ENCODE results near the gene IFNB1.

Gene IFNB1

DNA sequence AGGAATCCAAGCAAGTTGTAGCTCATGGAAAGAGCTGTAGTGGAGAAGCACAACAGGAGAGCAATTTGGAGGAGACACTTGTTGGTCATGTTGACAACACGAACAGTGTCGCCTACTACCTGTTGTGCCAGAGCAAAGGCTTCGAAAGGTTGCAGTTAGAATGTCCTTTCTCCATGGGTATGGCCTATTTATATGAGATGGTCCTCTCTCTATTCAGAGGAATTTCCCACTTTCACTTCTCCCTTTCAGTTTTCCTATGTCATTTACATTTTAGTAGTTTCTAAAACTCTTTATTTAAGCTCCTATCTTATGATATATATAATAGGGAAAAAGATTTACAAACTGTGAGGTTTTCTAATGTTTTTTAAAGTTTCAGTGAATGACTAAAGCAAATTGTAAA is at the start of gene IFNB1:
Gene IFNB1, minus strand, starts transcription at position 162 of the 400 bp plus-strand sequence. Its CDS starts 73 bp downstream, at position 89.
- DNase-seq, result peak; percentile 66

DNA sequence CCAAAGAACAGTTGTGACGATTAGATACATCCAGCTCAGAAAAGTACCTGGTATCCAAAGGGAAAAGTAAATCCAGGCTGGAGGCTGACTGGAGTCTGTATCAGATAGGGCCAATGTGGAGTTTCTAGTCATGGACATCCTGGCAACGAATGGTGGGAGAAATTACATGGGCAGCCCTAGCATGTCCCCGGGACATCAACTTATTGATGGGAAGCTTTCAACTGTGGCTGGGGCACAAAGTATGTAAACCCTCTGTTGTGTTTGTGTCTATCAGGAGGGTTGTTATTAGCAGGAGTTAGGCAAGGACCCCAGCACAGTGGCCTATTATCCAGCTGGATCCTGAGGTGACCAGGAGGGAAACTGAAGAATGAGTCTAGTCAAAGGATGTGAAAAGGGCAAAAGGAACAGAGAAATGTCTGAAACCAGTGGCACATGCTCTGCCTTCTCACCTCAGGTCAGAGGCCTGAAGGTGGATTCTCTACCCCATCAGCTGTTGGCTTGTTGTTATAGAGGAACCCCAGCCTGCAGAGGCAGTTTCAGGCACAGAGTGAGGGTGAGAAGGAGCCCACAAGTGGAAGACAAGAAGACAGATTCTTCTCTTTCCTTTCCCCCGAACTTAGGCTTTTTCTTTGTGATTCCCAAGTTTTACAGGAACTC is 44.0 kb upstream of the IFNB1 start:
- DNase-seq, result no peak

DNA sequence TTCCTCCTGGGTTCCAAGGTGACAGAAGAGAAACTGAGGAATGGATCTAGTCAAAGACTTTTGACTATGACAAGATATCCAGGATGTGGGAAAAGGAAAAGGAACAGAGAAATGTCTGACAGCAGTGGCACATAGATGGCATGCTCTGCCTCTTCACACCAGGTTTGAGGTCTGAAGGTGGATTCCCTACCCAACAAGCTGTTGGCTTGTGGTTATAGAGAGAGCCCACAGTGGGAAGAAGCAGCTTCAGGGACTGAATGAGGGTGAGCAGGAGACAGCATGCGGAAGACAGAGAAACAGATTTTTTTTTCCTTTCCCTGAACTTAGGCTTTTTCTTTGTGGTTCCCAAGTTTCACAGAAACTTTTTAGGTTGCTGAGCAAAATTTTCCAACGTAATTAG is 43.3 kb upstream of the IFNB1 start:
- no peak for DNase-seq

DNA sequence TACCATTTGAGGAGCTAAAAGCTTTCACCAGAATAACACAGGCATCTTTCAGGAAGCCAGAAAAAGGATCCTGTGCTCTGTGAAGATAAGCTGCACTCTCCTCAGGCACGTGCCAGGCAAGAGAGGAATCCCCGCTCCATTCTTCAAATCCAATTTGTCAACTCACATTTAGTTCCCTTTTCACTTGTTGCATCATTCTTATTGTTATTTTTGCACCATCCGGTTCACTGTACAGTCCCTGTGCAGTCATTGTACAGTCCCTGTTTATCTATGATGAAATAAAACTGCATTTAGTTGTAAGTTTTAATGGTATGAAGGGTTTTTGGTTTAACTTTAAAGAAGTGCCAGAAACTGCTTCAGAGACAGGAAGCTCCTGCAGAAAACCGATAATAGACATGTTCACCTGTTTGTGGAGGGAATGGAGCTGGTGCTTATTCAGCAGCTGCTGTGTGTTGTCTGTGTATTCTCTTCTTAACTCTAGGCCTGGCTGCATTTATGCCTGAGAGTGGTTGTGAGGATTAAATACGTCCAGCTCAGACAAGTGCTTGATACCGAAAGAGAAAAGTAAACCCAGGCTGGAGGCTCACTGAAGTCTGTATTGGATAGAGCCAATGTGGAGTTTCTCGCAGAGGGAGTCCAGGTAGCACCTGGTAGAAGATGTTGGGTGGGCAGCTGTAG is 41.5 kb upstream of the IFNB1 start:
- DNase-seq, result peak; percentile 91

DNA sequence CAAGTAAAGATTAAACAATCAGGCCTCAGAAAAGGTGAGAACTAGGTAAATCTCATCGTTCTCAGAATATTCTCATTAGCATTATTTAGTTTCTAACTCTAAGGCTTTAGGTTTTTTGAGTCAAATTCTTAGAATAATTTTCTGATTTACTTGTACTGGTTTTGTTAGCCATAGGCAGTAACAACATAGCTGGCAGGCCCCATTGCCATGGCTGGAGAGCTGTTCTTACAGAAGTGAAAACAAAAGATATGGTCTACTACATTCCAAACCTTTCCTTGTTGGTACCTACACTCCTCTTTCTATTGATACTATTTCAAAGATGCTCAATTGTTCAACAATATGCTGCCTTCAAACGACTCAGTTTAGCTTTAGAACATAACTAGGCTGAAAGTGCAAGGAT is 36.6 kb upstream of the IFNB1 start:
- DNase-seq, result no peak

DNA sequence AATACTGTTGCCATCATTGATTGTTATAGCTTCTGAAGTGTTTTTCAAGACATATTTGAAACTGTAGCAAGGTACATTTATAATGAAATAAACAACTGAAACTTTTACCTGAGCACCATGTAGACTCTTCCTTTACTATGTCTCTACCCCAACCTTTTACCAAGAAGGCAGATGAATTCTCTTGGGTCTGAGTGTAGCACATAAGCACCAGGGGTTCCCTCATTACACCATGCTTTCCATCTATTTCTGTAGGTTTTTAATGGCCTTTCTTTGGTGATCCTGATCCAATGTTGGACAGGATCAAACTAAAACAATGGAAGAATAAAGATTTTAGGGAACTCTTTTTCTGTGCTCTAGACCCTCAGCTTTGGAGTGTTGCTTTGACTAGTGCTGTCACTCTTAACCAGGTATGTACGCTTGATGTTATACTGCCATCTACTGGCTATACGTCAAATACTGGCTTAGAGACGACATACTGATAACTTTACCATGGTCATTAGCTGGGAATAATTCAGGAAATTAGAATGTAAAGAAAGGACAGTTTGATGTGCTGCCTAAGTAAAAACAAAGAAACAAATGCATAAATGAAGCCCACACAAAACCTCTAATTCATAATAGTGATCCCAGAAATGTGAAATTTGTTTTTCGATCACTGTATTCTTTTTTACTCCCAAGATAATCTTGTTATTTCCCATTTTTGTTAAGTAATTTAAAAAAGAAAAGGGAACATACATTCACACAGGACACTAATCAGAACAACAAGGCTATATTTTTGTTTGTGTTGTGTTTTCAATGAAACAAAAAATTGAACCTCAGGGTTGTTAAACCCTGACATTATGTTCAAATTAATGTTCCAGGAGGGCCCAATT is 33.2 kb upstream of the IFNB1 start:
- DNase-seq, result peak; percentile 76

DNA sequence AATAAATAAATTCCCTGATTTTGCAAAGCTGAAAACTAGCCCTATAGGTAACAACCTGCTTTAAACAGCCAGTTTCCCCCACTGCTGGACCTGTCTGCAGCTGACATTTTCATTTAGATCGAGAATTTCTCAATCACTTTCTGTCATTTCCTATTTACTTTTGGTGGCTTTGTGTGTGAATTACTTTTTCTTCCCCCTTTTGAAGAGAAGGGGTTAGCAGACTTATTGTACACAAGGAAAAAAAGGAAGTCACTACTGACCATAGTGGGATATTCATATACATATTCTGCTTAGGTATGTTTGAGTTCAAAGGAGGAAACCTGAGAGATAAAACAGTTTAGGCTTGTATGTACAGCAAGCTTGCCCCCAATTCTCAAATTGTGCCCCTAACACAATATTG is 27.0 kb upstream of the IFNB1 start:
- DNase-seq, result peak; percentile 80

DNA sequence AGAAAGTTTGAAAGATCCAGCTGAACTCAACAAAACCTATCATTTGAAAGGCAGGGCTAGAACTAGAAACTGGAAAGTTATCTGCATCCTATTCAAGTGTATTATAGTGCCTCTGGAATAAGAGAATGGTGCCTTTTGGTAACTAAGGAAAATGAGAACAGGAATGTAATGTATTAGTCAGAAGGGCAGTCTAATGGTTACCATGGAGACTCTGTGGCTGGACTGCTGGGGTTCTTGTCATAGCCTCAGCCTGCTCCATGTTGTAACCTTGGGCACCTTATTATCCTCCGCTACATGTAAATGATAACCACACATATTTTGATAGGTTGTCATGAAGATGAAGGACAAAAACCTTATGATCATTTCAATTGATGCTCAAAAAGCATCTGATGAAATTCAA is 24.6 kb upstream of the IFNB1 start:
- no peak for DNase-seq

DNA sequence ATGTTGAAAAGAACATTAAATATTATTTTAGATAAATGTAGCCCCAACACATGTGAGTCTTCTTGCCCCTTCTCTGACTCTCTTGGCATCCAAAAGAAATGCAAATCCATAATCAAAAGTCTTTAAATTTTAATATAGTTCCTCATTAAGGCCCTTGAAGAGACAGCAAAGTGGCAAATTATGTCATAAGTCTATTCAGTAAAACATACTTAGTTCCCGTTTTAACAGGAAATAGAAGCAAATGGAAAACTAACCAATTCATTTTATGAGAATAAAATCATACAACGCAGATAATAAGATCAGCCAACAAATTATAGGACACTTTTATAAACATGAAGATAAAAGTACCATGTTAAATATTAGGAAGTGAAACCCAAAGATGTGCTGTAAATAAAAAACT is 20.1 kb upstream of the IFNB1 start:
- peak; percentile 70 for DNase-seq

DNA sequence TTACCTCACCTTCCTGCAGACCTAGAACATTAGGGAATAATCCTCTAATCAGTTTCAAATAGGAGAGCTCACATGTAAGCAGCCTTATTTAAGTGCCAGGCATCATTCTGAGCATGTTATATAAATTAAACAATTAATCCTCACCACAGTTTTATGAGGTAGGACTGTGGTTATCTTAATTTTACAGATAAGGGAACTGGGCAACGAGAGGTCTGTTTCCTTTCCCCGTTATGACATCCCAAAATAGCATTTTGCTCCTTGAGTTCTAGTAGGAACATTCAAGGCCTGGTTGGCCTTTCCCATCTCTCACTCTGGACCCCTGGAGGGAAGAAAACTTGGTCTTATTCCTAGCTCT is 19.1 kb upstream of the IFNB1 start:
- no peak for DNase-seq

DNA sequence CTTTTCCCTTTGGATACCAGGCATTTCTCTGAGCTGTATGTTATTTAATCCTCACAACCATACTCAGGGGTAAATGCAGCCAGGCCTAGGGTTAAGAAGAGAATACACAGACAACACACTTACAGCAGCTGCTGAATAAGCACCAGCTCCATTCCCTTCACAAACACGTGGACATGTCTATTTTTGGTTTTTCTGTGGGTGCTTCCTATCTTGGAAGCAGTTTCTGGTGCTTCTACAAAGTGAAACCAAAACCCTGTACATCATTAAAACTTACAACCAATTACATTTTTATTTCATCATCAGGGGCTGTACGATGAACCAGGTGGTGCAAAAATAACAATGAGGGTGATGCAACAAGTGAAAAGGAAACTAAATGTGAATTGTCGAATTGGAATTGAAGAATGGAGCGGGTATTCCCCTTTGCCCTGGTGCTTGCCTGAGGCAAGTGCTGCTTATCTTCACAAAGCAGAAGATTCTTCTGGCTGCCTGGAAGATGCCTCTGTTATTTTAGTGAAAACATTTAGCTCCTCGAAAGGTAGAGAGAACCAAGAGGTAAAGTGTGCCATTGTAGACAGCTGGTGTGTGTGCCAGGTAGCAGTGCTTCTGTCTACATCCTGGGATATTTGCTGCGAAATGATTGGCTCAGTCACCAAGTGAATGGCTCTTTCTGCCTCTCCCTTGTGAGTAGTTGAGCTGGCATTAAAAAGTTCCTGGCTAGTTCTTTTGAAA is 18.6 kb upstream of the IFNB1 start:
- peak; percentile 94 for DNase-seq

DNA sequence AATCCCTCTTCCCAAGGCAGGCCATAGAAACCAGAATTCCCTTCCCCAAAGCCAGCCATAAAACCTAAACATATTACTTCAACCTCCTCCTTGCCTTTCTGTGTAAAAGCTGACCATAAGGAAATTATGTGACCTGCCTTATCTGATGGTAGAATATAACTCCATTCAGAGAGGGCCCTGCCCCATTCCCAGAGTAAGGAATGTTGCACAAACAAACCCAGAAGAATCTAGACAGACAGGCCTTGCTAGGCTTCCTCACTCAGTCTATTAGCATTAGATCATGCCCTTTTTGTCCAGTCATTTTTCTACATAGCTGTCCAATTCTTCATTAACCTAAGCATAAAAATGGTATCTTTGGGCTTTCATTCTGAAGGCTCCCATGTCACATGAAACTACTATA is 17.8 kb upstream of the IFNB1 start:
- no peak for DNase-seq

DNA sequence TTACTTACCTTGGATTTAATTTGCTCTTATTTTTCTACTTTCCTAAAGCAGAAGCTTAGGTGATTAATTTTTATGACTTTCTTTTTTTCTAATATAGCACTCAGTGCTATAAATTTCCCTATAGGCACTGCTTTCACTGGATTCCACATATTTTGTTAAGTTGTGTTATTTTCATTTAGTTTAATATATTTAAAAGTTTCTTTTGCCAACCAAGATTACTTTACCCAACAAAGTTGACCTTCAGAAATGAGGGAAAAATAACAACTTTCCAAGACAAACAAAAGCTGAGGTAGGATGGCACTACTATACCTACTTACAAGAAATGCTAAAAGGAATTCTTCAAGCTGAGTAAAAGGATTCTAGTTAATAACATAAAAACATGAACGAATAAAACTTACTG is 8.8 kb upstream of the IFNB1 start:
- no peak for DNase-seq

DNA sequence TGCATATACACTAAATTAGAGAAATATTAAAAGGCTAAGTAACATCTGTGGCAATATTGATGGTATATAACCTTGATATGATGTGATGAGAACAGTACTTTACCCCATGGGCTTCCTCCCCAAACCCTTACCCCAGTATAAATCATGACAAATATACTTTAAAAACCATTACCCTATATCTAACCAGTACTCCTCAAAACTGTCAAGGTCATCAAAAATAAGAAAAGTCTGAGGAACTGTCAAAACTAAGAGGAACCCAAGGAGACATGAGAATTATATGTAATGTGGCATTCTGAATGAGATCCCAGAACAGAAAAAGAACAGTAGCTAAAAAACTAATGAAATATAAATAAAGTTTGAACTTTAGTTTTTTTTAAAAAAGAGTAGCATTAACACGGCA is 7.3 kb upstream of the IFNB1 start:
- DNase-seq, result no peak

DNA sequence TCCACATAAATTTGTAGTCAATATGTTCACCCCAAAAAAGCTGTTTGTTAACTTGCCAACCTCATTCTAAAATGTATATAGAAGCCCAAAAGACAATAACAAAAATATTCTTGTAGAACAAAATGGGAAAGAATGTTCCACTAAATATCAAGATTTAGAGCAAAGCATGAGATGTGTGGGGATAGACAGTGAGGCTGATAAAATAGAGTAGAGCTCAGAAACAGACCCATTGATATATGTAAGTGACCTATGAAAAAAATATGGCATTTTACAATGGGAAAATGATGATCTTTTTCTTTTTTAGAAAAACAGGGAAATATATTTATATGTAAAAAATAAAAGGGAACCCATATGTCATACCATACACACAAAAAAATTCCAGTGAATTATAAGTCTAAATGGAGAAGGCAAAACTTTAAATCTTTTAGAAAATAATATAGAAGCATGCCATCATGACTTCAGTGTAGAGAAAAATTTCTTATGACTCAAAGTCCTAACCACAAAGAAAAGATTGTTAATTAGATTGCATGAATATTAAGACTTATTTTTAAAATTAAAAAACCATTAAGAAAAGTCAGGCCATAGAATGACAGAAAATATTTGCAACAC is 6.6 kb upstream of the IFNB1 start:
- DNase-seq, result no peak

DNA sequence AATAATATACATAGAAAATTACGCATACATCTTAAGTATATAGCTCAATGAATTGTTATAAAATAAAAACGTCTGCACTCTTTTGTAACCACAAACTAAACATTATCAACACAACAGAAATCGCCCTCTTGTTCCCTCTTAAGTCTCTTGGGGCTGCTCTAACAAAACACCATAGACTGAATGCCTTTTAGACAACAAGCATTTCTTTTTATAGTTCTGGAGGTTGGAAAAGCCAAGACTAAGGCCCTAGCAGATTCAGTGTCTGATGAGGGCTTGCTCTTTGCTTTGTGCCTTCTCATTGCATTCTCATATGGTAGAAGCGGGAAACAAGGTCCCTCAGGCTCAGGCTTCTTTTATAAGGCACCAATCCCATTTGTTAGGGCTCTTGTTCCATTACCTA is 4.9 kb upstream of the IFNB1 start:
- no peak for DNase-seq

DNA sequence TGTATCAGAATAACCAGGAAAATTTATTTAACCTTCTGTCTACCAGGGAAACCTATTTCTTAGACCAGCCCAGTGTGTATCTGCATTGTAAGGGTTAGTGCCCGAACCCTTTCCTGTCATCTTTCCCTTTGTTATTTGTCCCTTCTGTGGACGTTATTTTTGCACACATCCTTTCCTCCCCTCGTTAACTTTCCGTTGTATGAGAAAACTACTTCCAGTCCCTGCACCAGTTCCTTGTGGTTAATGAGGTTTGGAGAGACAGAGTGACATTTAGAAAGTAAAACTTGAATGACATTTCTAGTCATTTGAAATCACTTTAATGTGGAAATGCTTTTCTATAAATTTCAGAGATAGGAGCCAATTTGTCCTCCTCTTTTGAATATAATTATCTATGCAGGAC is 4.3 kb upstream of the IFNB1 start:
- peak; percentile 58 for DNase-seq

DNA sequence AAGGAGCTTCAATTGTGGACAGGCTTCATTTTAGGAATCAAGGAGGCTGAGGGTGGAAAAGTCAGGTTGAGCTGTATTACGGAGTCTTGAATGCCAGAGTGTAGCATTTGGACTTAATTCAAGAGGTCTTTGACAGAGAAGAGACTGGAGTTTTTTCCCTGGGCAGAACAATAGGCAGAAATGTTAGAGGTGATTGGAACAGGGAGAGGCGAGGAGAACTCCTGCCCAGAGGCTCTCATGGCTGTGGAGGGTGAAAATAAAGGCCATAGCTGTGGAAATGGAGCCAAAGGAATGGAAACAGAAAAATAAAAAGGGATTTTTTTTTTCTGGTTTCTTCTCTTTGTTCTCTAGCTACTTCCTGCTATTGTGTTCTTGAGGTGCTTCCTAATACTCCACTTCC is 3.7 kb upstream of the IFNB1 start:
- no peak for DNase-seq

DNA sequence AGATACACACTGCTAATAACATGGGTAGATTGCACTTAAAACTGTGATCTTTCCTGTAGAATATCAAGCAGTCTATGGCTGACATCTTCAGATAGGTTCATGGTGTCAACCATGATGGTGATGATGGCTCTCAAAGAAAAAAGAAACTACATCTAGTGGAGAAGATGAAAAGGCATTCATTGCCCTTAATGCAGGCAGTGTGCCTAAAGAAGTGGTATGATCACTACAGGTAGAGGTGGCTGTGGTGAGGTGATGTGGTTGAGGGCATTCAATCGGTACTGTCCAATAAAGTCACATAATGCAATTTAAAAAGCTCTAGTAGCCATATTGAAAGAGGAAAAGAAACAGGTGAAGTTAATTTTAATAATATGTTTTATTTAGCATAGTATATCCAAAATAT is 3.1 kb upstream of the IFNB1 start:
- no peak for DNase-seq

DNA sequence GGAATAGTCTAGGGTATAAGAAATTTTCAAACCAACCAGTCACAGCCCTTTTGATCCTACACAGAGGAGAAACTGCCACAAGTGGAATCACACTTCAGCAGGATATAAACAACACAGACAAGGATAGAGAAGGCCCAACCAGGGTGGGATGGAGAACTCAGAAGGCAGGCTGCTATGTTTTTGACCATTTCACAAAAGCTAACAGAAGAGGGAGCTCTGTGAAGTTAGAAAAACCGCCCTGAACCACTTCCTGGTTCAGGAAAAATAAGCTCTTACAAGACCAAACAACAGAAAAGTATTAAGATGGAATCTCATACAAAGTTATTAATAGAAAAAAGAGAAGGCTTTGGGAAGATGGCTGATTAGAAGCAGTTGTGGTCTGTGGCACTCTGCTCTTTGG is 960 bp upstream of the IFNB1 start:
- peak; percentile 27 for DNase-seq

DNA sequence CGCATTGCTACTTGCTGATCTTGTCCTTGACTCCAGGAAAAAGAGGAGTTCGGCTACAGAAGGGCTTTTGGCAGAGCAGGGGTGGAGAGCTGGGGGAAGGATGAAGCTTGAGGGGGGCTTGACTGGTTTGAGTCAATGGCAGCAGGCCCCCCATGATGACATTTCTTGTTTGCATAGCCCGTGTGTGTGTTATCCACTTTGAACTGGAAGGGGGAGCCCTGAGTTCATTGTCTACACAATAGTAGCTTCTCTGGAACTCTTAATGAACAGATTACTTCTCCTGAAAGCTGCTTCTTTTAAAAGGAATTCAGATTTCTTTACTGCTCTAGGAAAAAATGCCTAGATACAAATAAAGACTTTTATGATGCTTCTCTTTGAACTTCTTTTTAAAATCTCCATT is 2.3 kb downstream of the IFNB1 start:
- DNase-seq, result no peak

DNA sequence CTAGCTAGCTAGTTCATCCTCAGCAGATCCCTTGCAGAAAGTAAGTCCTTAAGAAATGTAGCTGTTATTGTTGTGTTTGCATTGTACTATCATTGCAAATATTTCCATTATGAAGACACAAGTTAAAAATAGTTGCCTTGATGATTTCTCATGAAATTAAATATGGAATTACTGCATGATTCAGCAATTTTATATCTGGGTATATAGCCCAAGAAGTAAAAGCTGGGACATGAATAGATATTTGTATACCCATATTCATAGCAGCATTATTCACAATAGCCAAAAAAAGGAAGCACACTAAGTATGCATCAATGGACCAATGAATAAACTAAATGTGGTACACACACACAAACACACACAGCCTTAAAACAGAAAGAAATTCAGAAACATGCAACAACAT is 6.8 kb downstream of the IFNB1 start:
- no peak for DNase-seq

DNA sequence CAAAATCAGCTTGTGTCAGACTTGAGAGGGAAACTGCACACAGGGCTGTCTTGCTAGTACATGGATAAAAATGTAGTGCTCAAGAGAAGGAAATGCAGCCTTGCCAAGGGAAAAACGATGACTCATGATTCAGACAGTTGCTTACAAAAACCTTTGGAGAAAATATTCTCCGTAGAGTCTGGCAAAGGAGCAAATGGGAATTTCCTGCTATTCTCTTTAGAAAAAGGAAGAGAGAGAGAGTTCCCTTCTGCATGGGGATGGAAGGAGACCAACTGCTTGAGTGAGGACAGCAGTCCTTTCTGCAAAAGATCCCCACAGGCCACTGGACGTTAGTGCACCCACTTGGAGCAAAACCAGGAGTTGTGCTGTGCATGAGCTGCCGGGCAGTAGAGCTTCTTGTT is 7.6 kb downstream of the IFNB1 start:
- DNase-seq, result peak; percentile 18

All from inflammatory macrophage treated with lipopolysaccharide for 4 hours (primary cell).